T-helper 2 cell treated with Interferon-gamma antibody and Interleukin-4, amounts not matched to agents 100 ng/mL and 5 ng/mL, for 36 hours (primary cell): ENCODE measurements around the gene PSMG1. TPM values are rescaled to one million over a fixed set of nuclear protein-coding genes. Genes with fewer than 3 reads are reported as not detected.

Experiments used
- intact Hi-C: fragments of 100-400 bp; cut with micrococcal nuclease; formaldehyde crosslinking; loops from one replicate; pipeline ENCODE4 v1.15.1; 2023
- total RNA-seq: library from RNA; stranded (reverse); gene quantifications from 2 replicates; pipeline ENCODE4 v1.2.3, GENCODE V29; 2022

The PSMG1 gene
- total RNA-seq, 1 donor from 2014 or later = 88.2 TPM

DNA sequence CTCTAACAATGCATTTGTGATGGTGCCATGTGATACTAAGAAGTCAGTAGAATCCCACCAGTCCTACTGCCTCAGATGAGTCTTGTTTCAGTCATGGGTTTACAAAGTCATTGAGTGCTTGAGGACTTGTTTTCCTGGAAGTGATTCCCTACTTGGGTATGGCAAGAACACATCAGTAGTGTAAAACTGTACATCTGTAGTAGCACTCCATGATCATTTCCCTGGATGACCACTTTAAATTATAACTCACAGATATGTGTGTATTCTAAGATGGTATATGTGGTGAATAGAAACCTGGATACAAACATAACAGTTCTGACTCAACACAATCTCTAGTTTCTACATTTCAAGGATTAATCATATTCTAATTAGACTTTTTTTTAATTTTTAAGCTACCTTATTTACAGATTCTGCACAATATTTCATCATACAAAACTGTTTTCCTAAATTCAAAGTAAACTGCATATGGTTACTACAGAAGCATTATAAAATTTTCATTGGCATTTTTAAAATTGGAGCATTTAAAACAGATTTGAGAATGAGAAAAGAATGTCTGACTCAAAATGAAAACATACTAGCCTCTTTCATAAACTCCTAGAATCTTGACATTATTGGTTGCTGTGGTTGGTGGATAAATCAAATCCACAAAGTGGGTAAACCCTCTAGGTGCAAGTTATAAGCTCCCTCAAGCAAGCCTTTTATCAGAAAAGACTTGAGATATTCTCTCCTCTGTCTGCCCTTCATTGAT, 6.8 kb upstream of the PSMG1 start:
- intact Hi-C loops = no loop called here

DNA sequence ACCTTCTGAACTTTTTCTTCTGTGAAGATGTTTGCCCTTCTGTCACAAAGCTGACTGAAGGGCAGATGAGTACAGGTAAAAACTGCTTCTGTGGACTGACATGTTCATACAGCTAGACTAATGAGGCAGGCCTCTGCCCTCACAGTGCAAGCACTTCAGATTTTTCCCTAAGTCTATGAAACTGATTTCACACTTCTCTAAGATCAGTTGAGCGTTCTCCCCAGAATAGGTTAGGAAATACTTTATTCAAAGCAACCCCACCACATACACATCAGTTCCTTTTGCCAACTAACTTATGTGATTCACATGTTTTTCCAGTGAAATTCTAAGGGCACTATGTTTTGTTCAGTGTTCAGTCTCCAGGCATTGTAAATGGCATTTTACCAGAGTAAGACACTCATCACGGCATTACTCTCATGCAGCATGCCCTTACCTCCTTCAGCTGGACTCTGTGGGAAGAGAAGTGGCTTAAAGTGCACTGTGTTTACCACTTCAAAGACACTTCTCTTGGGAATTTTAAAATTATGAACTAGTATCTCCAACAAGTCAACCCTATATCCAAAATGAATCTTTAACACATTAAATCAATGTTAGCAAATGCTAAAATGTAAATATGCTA, 5.4 kb upstream of the PSMG1 start:
- intact Hi-C loops = no loop called here

DNA sequence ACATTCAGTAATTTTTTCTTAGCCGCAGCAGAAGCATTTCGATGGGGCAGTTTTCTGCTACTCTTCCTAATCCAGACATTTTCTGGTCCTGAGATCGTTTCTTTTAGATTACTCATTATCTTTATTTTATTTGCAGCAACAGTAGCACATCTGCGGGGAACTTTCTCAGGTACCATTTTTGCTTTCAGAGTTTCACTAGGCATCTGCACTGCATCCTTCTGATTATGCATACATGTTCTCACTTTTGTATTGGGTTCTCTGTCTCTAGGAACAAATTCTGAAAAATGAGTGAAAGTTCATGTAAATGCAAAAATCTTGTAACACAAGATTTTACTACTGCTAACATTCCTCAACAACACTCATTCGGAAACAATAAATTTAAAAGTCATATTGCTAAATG, 3.9 kb upstream of the PSMG1 start:
- intact Hi-C loops = no loop called here

DNA sequence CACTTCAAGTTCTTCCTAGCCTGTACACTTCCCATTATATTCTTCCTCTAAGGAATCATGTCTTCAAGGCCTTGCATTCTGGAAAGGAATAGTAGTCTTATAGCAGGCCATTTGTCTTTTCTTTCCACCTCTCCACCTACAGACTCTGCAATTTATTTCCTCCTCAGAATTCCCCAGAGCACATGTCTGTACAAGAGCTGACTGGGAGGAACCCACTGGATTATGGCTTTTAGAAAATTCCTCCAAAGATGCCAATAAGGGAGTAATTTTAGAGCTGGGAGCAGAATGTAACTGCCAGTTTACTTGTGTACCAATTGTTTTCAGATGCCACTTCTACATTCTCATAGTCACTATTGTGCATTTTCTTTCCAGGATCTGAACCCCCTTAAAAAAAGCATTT, 3.4 kb upstream of the PSMG1 start:
- intact Hi-C loops = no loop called here

DNA sequence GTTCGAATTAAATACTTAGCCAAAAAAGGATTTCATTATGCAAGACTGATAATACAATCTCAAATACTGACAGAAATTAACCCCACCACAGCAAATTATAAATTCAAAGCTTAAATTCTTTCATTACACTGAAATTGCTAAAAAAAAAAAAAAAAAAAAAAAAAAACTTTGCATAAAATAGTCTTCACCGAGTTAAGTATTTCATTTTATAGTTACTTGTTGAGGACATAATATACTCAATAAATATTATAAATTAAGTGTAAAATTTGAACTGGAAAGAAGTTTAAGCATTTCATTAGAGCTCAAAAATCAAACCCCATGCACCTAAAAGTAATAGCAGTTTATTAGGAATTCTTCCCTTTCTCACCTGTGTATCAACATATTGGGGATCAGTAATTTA, 1.9 kb upstream of the PSMG1 start:
- intact Hi-C loops = no loop called here

DNA sequence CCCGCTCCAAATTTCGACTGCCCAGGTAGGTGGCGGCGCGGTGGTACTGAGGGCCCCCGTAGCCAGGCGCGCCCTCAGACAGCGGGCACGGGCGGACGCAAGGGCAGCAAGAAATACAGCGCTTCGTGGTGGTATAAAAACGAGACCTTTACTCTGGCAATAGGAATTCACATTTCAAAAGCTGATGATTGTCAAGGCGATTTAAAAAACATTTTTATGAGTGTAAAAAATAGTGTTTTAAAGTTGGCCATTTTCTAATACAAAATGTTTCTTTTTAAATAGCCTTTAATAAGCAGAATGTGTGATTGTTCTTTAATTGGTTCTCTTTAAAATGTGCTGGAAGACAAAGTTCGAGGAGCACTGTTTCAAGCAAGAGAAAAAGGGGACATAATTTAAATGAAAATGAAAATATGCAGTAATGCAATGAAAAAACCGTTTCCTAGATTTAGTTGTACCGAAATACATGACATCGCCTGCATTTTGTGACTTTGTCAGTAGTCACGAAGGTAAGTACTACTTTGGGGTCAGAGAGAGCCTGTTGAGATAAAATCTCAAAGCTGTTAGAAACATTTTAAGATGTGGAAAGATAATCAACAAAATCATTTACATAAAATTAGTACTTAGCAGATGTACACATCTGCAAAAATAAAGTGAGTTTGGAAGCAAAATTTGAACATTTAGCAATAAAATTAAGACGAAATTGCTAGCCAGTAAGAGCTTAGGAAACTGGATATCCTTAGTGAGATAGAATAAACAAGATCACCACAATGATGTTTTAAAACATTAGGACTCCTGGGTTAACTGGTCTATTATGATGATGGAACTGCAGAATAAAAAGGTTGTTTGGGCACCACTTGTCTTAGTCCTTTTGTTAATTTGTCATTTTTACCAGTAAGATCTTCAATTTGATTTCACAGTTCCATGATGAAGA, 1.1 kb upstream of the PSMG1 start:
- intact Hi-C loops = loop anchor here (5.0 kb wide), 2 partner anchors 452 to 1817 kb away; partner anchors contain the start of gene DYRK1A

DNA sequence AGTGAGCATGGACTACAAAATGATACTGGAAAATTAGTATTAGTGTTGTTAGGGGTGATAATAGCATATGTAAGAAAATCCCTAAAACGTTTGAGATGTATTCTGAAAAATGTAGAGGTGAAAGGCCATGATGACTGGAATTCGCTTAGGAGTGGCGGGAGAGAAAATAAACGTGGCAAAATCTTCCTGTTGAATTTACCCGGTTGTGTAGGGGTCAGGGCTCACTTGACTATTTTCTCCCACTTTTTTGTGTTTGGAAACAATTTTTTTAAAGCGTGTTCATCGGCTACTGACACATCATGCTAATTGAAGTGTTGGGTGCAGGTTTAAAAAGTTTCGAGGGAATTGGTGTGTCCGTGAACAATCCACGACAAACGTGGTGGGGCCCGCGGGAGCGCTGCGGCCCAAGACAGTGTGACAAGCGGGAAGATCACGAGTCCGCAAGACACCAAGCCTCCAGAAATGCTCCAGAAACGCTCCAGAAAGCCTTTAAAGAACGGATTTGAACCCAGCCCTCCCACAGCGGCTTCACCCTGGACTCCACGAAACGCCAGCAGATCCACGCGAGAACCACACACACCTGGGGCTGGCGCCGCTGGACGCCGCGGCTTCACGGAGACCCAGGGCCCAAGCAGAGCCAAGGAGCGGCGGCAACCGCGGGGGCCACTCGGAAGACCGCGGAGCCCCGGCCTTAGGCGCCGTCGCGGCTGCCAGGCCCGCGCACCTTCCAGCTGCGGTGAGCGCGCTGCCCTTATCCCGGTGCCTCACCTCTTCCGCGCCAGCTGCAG, 573 bp downstream of the PSMG1 start:
- intact Hi-C loops = loop anchor here (1.0 to 5.0 kb wide), 9 partner anchors 130 to 1815 kb away; partner anchors contain the start of genes DYRK1A, ETS2, HMGN1 and LCA5L

DNA sequence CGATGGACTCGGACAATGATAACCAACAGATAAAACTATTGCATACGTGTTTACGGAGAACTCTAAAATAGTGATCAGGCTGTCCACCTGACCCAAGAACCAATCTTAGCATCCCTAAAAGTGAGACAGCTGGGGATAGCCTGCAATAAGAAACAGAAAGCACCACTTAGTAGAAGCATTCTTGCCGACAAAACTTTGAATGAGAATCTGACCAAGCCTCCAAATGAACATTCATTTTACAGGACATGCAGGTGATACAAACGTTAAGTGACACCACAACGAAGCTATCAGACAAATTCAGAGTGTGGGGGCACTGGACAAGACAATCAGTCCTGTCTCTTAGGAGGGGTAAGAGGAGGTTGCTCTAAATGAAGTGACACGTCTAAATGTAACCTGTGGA, 1.2 kb downstream of the PSMG1 start:
- intact Hi-C loops = loop anchor here (2.0 to 5.0 kb wide), 5 partner anchors 199 to 1815 kb away; partner anchors contain the start of genes DYRK1A and ETS2

DNA sequence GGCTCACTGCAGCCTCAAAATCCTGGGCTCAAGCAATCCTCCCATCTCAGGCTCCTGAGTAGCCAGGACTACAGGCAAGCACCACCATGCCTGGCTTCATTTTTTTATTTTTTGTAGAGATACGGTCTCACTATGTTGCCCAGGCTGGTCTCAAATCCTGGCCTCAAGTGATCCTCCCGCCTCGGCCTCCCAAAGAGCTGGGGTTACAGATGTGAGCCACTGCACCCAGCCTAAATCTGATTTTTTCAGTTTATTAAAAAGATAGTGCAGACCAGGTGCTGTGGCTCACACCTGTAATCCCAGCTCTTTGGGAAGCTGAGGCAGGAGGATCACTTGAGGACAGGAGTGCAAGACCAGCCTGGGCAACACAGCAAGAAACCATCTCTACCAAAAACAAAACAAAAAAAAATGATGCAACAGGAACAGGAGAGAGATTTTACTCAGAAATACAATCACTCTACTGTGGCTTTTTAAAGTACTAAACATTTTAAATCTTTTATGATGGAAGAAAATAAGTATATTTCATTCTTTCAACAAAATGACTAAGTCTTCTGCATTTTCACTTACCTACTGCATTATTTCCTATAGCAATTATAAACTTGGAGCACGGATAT, 1.9 kb downstream of the PSMG1 start:
- intact Hi-C loops = loop anchor here (5.0 kb wide), 2 partner anchors 449 to 1814 kb away; partner anchors contain the start of gene DYRK1A

DNA sequence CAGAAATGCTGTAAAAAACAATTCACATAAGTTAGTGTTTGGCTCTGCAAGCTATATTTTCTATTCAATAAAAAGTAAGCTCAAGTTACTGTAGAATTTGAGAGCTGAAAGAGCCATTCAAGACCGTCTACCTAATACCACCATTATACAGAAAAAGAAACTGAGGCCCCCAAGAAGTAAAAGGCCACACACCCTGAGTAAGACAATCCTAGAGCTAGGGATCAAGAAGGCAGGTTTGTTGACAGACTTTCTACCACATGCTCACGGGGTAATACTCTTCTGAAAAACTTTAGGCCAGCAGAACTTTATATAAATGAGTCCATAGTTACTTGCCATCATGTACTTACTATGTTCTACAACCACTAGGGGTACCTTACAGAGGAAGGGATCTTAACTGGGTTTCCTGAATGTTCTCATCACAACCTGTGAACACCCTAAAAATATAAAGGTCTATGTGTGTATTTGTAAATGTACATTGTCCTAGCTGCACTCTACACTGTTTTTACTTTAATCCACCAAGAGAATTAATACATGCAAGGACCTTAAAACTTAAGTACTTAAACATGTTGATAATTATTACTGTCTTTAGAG, 2.7 kb downstream of the PSMG1 start:
- intact Hi-C loops = loop anchor here (5.0 kb wide), 2 partner anchors 448 to 1813 kb away; partner anchors contain the start of gene DYRK1A

DNA sequence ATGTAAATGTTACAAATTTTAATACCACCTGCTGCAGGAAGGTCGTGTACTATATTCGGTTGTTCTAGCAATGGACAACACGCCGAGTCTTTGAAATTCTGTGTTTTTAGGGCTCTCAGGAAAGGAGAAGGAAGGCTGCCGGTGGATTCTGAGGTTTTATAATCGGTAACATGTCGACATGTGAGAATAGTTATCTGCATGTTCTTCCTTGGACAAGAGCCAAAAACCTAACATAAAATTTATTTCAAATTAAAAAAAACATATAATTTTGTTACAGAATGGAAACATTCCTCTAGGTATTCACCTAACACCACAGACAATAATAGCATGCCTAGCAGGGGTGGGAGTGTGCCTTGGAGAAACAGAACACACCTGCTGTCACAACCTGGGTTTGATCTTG, 4.8 kb downstream of the PSMG1 start:
- intact Hi-C loops = no loop called here

DNA sequence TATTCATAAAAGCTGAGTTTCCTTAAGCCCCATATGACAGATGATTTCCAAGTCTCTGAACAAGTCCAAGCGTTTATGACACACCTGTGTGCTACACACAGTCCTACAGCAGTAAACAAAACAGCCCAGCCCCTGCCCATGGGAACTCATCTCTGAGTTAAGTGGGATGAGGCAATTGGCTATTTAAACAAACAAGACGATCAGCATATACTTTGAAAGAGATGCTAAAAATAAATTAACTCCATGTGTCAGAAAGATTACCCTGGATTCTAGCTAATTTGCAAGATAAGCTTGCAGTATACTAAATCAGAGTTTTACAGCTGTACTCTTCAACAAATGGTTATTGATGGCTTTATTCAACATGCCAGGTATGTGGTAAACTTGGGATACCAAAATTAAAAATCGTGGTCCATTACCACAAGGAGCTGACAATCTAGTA, 7.0 kb downstream of the PSMG1 start:
- intact Hi-C loops = no loop called here

DNA sequence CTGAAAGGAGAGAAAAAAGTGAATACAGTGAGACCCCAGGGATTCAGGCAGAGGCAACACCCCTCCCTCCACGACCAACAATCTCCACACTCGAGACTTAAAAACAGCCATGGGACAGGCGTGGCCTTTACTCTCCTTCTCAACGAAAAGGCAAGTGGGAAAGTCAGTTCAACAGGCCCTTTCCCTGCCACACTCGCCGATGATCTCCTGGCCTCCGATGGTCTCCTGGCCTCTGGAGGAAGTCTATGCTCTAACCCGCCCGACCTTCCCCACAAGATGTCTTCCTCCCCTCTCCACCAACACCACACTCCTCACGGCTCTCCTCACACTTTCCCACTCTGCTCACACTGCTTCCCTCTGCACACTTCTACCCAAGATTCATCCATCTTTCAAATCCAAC, 7.6 kb downstream of the PSMG1 start:
- intact Hi-C loops = no loop called here

DNA sequence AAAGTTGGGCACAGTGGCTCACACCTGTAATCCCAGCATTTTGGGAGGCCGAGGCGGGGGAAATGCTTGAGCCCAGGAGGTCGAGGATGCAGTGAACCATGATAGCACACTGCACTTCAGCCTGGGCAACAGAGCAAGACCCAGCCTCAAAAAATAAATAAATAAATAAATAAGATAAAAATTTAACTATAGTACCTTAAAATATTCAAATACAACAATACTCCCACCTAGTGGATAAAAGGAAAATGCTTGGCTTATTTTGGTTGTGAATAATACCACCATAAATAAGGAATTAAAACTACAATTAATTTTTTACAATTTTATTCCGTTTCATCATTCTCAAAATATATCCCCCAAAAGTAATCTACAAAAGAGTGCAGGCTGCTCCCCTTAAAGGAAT, 8.1 kb downstream of the PSMG1 start:
- intact Hi-C loops = no loop called here

DNA sequence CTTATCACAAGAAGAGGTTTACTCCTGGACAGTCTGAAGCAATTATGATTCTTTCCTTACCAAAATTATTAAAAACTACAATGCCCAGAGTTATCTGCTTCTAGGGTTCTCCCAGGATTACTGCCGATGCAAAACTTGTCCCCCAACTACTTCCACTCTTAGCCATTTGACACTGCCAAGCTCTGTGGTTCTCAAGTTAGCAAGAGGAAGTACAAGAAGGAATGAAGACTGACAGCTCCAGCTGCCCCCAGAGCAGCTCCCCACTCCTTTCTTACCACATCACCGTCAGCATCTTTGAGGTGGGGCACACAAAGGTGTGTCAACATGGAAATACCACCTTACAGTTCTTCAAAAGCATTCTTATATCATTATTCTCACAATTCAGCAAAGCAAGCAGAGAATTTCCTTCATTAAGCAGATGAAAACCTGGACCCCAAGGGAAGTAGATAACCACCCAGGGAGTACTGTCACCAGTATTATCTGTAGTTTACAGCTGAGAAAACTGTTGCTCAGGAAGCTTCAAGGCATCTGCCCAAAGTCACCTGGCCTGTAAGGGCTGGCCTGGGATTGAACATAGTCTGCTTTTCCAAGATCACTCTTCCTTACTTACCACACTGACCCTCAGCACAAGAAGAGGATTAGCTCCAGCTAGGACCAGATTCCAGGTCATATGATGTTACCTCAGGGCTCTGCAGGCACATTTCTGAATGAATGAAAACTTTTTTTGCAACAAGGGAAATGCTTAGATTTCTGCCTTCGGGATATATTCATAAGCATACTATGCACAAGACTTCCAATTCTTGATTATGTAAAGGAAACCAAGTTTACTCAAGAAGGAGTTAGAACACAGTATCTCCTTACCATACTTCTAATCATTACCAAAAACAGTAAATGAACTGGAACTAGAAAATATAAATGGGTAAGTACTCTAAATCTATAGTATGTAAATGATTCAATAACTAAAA, 9.3 kb downstream of the PSMG1 start:
- intact Hi-C loops = no loop called here

DNA sequence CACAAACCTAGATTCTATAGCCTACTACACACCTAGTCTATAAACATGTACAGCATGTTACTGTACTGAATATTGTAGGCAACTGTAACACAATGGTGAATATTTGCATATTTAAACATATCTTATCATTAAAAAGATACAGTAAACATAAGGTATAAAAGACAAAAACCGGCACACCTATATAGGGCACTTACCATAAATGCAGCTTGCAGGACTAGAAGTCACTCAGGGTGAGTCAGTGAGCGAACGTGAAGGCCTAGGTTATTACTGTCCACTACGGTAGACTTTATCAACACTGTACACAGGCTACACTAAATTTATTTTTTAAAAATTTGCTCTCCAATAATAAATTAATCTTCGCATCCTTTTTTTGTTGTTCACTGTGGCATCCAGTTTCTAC, 13.3 kb downstream of the PSMG1 start:
- intact Hi-C loops = no loop called here

DNA sequence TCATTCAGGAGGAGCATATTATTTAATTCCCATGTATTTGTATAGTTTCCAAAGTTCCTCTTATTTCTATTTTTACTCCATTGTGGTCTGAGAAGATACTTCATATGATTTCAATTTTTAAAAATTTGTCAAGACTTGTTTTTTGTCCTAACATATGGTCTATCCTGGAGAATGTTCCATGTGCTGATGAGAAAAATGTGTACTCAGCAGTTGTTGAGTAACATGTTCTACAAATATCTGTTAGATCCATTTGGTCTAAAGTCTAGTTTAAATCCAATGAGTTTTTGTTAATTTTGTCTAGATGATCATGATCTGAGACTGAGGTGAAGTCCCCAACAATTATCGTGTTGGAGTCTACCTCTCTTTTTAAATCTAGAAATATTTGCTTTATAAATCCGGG, 14.5 kb downstream of the PSMG1 start:
- intact Hi-C loops = no loop called here

DNA sequence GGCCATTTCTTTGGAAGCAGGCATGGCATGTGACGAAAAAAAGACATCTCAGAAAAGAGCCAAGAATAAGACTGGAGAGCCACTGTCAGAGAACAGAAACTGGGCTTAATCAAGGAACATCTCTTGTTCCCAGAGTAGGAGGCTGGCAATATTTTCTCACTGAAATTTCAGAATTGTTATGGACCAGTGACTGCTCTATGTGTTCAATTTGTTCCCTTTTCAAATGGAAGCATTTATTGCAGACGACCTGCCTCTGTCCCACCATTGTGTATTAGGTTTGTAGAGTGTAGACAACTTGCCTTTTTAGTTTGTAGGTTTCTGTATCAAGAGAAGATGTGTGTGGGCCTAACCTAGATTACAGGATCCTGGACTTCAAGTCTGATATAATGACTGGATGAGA, 18.7 kb downstream of the PSMG1 start:
- intact Hi-C loops = no loop called here

DNA sequence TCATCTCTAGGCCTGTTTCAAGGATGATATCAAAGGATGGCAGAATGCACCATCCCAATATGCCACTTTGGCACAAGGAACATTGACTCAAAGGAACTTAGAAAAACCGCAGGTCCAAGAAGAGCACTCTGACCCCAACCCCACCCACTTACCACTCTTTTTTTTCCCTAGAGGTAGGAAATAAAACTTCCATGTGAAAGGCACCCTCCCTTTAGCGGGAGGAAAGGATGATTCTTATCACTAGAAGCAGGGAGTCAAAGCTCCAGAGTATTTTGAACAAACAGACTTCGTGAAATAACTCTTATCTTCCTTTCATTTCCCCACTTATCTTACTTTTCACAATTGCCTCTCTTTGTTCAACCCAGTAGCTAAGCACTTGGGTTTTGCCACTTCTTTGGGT, 22.2 kb downstream of the PSMG1 start:
- intact Hi-C loops = no loop called here
